HG02588 (cell line): ENCODE measurements around the gene GOLT1A.

Source experiments
- ATAC-seq: cut with Tn5 transposase; IDR thresholded peaks from one replicate; pipeline ENCODE4 v1.9.1; 2021; ENCODE audit warnings: mild to moderate bottlenecking, moderate library complexity; ENCODE audit not compliant: unreplicated experiment

The GOLT1A gene

GRCh38 chr1:204194080-204194479 is 19.7 kb downstream of the GOLT1A start:
- no peak for ATAC-seq

- no peak for ATAC-seq
Measured at GRCh38 chr1:204192589-204193352, 21.0 kb downstream of the GOLT1A start.

- ATAC-seq, result no peak
Measured at GRCh38 chr1:204192046-204192445, 21.7 kb downstream of the GOLT1A start.

- no peak for ATAC-seq
Measured at GRCh38 chr1:204191456-204191855, 22.3 kb downstream of the GOLT1A start.

GRCh38 chr1:204190212-204191211 is 23.3 kb downstream of the GOLT1A start:
- no peak for ATAC-seq

GRCh38 chr1:204188959-204189639 is 24.7 kb downstream of the GOLT1A start:
- no peak for ATAC-seq

- no peak for ATAC-seq
Measured at GRCh38 chr1:204186597-204186996, 27.2 kb downstream of the GOLT1A start.

GRCh38 chr1:204181116-204181515 is 32.7 kb downstream of the GOLT1A start:
- no peak for ATAC-seq

- no peak for ATAC-seq
Measured at GRCh38 chr1:204180133-204180532, 33.7 kb downstream of the GOLT1A start.

- no peak for ATAC-seq
Measured at GRCh38 chr1:204178487-204179281, 35.1 kb downstream of the GOLT1A start.

GRCh38 chr1:204177133-204177532 is 36.7 kb downstream of the GOLT1A start:
- no peak for ATAC-seq

- ATAC-seq, result no peak
Measured at GRCh38 chr1:204176049-204176448, 37.7 kb downstream of the GOLT1A start.

GRCh38 chr1:204174958-204175357 is 38.8 kb downstream of the GOLT1A start:
- no peak for ATAC-seq

- no peak for ATAC-seq
Measured at GRCh38 chr1:204172404-204173029, 41.3 kb downstream of the GOLT1A start.

GRCh38 chr1:204171751-204172178 is 42.0 kb downstream of the GOLT1A start:
- ATAC-seq, result no peak

- no peak for ATAC-seq
Measured at GRCh38 chr1:204170494-204171155, 43.2 kb downstream of the GOLT1A start.

- no peak for ATAC-seq
Measured at GRCh38 chr1:204169858-204170257, 43.9 kb downstream of the GOLT1A start.

GRCh38 chr1:204167730-204168129 is 46.1 kb downstream of the GOLT1A start:
- ATAC-seq, result no peak

- ATAC-seq, result no peak
Measured at GRCh38 chr1:204166219-204166618, 47.6 kb downstream of the GOLT1A start, which contains the start of gene REN. Gene REN, minus strand, starts transcription at chr1:204166337. Its CDS starts 44 bp downstream, at chr1:204166293.
